ENCODE measurements around the gene NCL. TPM values are rescaled to one million over a fixed set of nuclear protein-coding genes. Genes with fewer than 3 reads are reported as not detected.
"Not testable (repeated sequence)": the region's sequence is repeated elsewhere in the genome, so short reads cannot be mapped to it uniquely, and the experiment has no call there.

Gene NCL
- total and polyA plus RNA-seq, 2 of the 13 experiments (the other 11 are each of a cell fraction or from before 2014, with no cell fraction given) = 105 to 779 TPM

- FAIRE-seq; H3K27ac ChIP-seq (ENCODE audit: extremely low read length, insufficient read depth, low read length); in situ Hi-C loops (cut with HindIII; ENCODE audit: extremely low pct_ligation_motif_present, low pct_unique_long_range_greater_than_20kb); DNase-seq (ENCODE audit: low spot score); BruUV-seq (replicated peaks); CTCF ChIA-PET (ENCODE audit: low intra/inter-chr PET ratio, low total read pairs); H3K9me3 ChIP-seq (ENCODE audit: low read length); H2AFZ ChIP-seq (ENCODE audit: low read length); H3K4me2 ChIP-seq (ENCODE audit: low read depth, low read length); ATAC-seq; H3K9ac ChIP-seq (ENCODE audit: insufficient read depth, low read depth, low read length); H3K4me3 ChIP-seq (replicated peaks in 1 of 3; ENCODE audit: insufficient read depth in 1 of 3, low read depth in 2 of 3, low read length in 3 of 3); H3K27me3 ChIP-seq (ENCODE audit: control insufficient read depth in 1 of 2, insufficient read depth in 2 of 2, low read length in 2 of 2): not testable (repeated sequence)
- intact Hi-C loops (cut with micrococcal nuclease; ENCODE audit: unreplicated experiment) = loop anchor here (5.0 kb wide), 2 partner anchors 251 to 409 kb away; no protein-coding TSS in a partner anchor
- Histone ChIP-seq H3K4me1 (ENCODE audit: insufficient read depth, low read length) (peaks cover 61% of the 10 kb centered on the region), H3K79me2 (ENCODE audit: insufficient read depth, low read length) (peaks cover 61% of the 10 kb centered on the region), H3K36me3 (replicated peaks in 1 of 2; ENCODE audit: control insufficient read depth in 1 of 2, insufficient read depth in 2 of 2, low read length in 2 of 2) (peaks cover 44 to 74% of the 10 kb centered on the region in 2 experiments), H4K20me1 (ENCODE audit: insufficient read depth, low read length) (peaks cover 76% of the 10 kb centered on the region)
- WGBS (ENCODE audit: low lambda C conversion rate) = 93% methylated on average over 10 of the region's 10 CpGs
- POLR2A ChIA-PET = interaction anchor here (1.7 kb wide), 1 partner anchor 9 kb away, joined by 4 read pairs; no protein-coding TSS in a partner anchor
These were observed 3.4 kb downstream of the NCL start for GRCh38 chr2:231460841-231461240.

GRCh38 chr2:231460073-231460835 is 4.0 kb downstream of the NCL start:
- H3K4me3 ChIP-seq (replicated peaks in 1 of 3; ENCODE audit: insufficient read depth in 1 of 3, low read depth in 2 of 3, low read length in 3 of 3) = no peak overlapping the region
- CTCF ChIA-PET (ENCODE audit: low intra/inter-chr PET ratio, low total read pairs) = no interaction called here
- H3K36me3 ChIP-seq (replicated peaks in 1 of 2; ENCODE audit: control insufficient read depth in 1 of 2, insufficient read depth in 2 of 2, low read length in 2 of 2) = peaks cover 50 to 80% of the 10 kb centered on the region in 2 experiments
- WGBS (ENCODE audit: low lambda C conversion rate) = 96% methylated on average over 13 of the region's 13 CpGs
- no TSS peak for BruUV-seq (replicated peaks)
- H3K4me2 ChIP-seq (ENCODE audit: low read depth, low read length) = no peak overlapping the region
- intact Hi-C loops (cut with micrococcal nuclease; ENCODE audit: unreplicated experiment) = loop anchor here (5.0 kb wide), 2 partner anchors 252 to 408 kb away; no protein-coding TSS in a partner anchor
- in situ Hi-C loops (cut with HindIII; ENCODE audit: extremely low pct_ligation_motif_present, low pct_unique_long_range_greater_than_20kb) = no loop called here
- H3K27me3 ChIP-seq (ENCODE audit: control insufficient read depth in 1 of 2, insufficient read depth in 2 of 2, low read length in 2 of 2) = no peaks in the 10 kb centered on the region; a peak in 1 of 5 replicates
- POLR2A ChIA-PET = interaction anchor here (1.7 kb wide), 1 partner anchor 8 kb away, joined by 4 read pairs; no protein-coding TSS in a partner anchor
- DNase-seq (ENCODE audit: low spot score) (no peak), FAIRE-seq (no peak), ATAC-seq (no peak)
- H3K9ac ChIP-seq (ENCODE audit: insufficient read depth, low read depth, low read length) = no peak overlapping the region
- H4K20me1 ChIP-seq (ENCODE audit: insufficient read depth, low read length) = peaks cover 82% of the 10 kb centered on the region
- no peaks in the 10 kb centered on the region for H3K9me3 ChIP-seq (ENCODE audit: low read length)
- H3K4me1 ChIP-seq (ENCODE audit: insufficient read depth, low read length) = peaks cover 56% of the 10 kb centered on the region
- H2AFZ ChIP-seq (ENCODE audit: low read length) = no peak overlapping the region
- H3K79me2 ChIP-seq (ENCODE audit: insufficient read depth, low read length) = peaks cover 60% of the 10 kb centered on the region
- H3K27ac ChIP-seq (ENCODE audit: extremely low read length, insufficient read depth, low read length) = no peak overlapping the region
- TF ChIP-seq RBFOX2 (IDR thresholded peaks at IDR 0.05; ENCODE audit: low read depth, low read length) (peak; percentile 75), ZNF704 (CRISPR knock-in tag; IDR thresholded peaks at IDR 0.05; ENCODE audit: borderline replicate concordance) (no peak), ZNF556 (CRISPR knock-in tag; IDR thresholded peaks at IDR 0.05; ENCODE audit: borderline replicate concordance) (no peak), SMAD9 (CRISPR knock-in tag; IDR thresholded peaks at IDR 0.05) (no peak), ZNF780A (CRISPR knock-in tag; IDR thresholded peaks at IDR 0.05) (no peak), ATF3 (CRISPR knock-in tag; IDR thresholded peaks at IDR 0.05) (no peak), ZNF773 (CRISPR knock-in tag; IDR thresholded peaks at IDR 0.05; ENCODE audit: borderline replicate concordance) (no peak), MAZ (IDR thresholded peaks at IDR 0.05; ENCODE audit: borderline replicate concordance, low read depth, low read length) (no peak), MAZ (CRISPR knock-in tag; IDR thresholded peaks at IDR 0.05; ENCODE audit: low read depth) (no peak), RBM22 (optimal IDR thresholded peaks at IDR 0.05; ENCODE audit: low read length) (peak; percentile 89), POLR2A (IDR thresholded peaks at IDR 0.05; ENCODE audit: insufficient read depth in 1 of 2, low read depth in 2 of 2, low read length in 2 of 2) (peak in 1 of 2 experiments; percentile 56; a peak in 2 of 4 replicates), NCOA1 (CRISPR knock-in tag; IDR thresholded peaks at IDR 0.05) (no peak), AGO2 (optimal IDR thresholded peaks at IDR 0.05; ENCODE audit: low read depth, low read length) (peak; percentile 71), ZNF253 (CRISPR knock-in tag; IDR thresholded peaks at IDR 0.05; ENCODE audit: borderline replicate concordance) (no peak)

Data from HepG2 (cell line).